KMS-11 (cell line): ENCODE measurements around the gene PABPC1L.

Source experiments
- H2AFZ ChIP-seq: fragments of 200-600 bp; sonication (generic); 2 replicates; pipeline ENCODE4 v1.6.1; 2016; ENCODE audit warnings: antibody characterized with exemption, mixed run types, low read depth
- H3K27ac ChIP-seq: fragments of 200-600 bp; sonication (generic); 2 replicates; pipeline ENCODE4 v1.6.1; 2016; ENCODE audit warnings: mild to moderate bottlenecking, mixed run types
- H3K27me3 ChIP-seq: fragments of 200-600 bp; sonication (generic); 2 replicates; pipeline ENCODE4 v1.6.1; 2017; ENCODE audit warnings: mild to moderate bottlenecking, low read depth, mixed run types, moderate library complexity; ENCODE audit not compliant: insufficient read depth
- H3K36me3 ChIP-seq: fragments of 200-600 bp; sonication (generic); 2 replicates; pipeline ENCODE4 v1.6.1; 2017; ENCODE audit warnings: mild to moderate bottlenecking, mixed run types; ENCODE audit not compliant: insufficient read depth
- H3K4me1 ChIP-seq: fragments of 200-600 bp; sonication (generic); 2 replicates; pipeline ENCODE4 v1.6.1; 2016; ENCODE audit warnings: mild to moderate bottlenecking, low read depth, mixed run types; ENCODE audit not compliant: poor library complexity, severe bottlenecking
- H3K4me2 ChIP-seq: fragments of 200-600 bp; sonication (generic); 2 replicates; pipeline ENCODE4 v1.7.0; 2016; ENCODE audit warnings: mild to moderate bottlenecking, mixed run types
- H3K4me3 ChIP-seq: fragments of 200-600 bp; sonication (generic); IDR thresholded peaks from 2 replicates; pipeline ENCODE4 v1.6.1; 2017; ENCODE audit warnings: low read depth, low read length, mixed read lengths; ENCODE audit not compliant: insufficient read depth
- H3K79me2 ChIP-seq: fragments of 200-600 bp; sonication (generic); 2 replicates; pipeline ENCODE4 v1.6.1; 2016; ENCODE audit warnings: low read depth, mixed run types; ENCODE audit not compliant: insufficient read depth
- H3K9ac ChIP-seq: fragments of 200-600 bp; sonication (generic); 2 replicates; pipeline ENCODE4 v1.6.1; 2016; ENCODE audit warnings: mild to moderate bottlenecking, mixed run types
- H4K20me1 ChIP-seq: fragments of 200-600 bp; sonication (generic); 2 replicates; pipeline ENCODE4 v1.6.1; 2016; ENCODE audit warnings: mild to moderate bottlenecking, mixed run types; ENCODE audit not compliant: insufficient read depth
- CTCF ChIP-seq: fragments of 200-600 bp; sonication (generic); conservative IDR thresholded peaks from 2 replicates; pipeline ENCODE4 v1.6.1; 2017; ENCODE audit warnings: low read depth, mild to moderate bottlenecking, antibody characterized with exemption, low read length, moderate library complexity, mixed read lengths

PABPC1L gene

GRCh38 chr20:44958276-44958675 is 48.4 kb downstream of the PABPC1L start:
- Histone ChIP-seq H3K4me1 (peaks cover 43% of the 10 kb centered on the region), H2AFZ (no peak overlapping the region), H3K27me3 (no peaks in the 10 kb centered on the region), H3K36me3 (peaks cover 18% of the 10 kb centered on the region; the same call in 1 of the 2 replicates), H3K4me3 (no peak overlapping the region), H3K79me2 (peaks cover 42% of the 10 kb centered on the region), H3K27ac (no peak overlapping the region), H3K9ac (no peak overlapping the region), H4K20me1 (no peaks in the 10 kb centered on the region), H3K4me2 (peak overlapping the region; percentile 97)
- no peak for TF ChIP-seq CTCF

DNA sequence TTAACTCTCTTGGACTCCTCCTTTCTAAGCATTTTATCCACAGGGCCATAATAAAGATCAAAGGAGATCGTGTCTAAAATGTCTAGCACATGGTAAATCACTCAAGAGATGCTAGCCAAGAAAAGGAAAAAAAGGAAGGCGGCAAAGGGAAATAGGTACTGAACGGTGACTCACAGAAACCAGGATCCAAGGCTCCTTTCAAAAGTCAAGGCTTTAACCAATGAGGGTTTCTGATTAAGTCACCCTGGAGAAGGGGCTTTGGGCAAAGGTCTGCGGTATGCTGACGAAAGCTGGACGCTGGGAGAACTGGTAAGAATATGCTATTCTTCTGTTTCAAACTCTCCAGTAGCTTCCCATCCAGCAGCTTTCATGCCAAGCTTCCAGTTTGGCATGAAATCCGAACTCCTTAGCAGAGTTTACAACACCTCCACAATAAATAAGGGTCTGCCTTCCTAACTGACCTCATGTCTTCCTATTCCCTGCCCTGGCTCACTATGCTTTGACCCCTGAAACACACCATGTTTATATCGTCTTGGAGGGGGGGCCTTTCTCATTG is 49.3 kb downstream of the PABPC1L start:
- H3K9ac ChIP-seq, result peak overlapping the region; percentile 54; the same call in 1 of the 2 replicates
- peaks cover 12% of the 10 kb centered on the region; the same call in 1 of the 2 replicates for H3K36me3 ChIP-seq
- H4K20me1 ChIP-seq, result no peaks in the 10 kb centered on the region
- no peaks in the 10 kb centered on the region for H3K27me3 ChIP-seq
- no peak for TF ChIP-seq CTCF
- peak overlapping the region; percentile 26 for H3K4me3 ChIP-seq
- no peak overlapping the region for H2AFZ ChIP-seq
- H3K27ac ChIP-seq, result no peak overlapping the region; the same call in 1 of the 2 replicates
- H3K4me1 ChIP-seq, result peaks cover 52% of the 10 kb centered on the region
- peak overlapping the region; percentile 97 for H3K4me2 ChIP-seq
- peaks cover 42% of the 10 kb centered on the region for H3K79me2 ChIP-seq

DNA sequence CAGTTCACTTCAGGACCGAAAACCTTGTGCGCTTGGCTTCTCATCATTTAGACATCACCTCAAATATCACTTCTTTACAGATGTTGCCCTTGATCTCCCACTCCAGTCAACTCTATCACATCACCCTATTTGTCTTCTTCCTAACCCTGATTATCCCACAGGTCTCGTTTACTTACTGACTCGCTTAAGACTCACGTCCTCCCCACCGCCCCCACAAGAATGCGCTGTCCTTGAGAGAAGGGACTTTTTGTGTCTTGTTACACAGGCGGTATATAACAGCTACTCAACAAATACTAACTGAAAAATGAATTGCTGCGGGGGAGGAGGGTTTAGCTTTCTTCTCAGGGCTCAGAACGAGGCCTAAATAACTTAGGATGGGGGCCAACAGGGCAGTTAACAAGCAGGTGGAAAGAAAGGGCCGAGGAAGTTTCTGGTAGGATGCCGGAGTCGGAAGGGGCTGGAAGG is 49.8 kb downstream of the PABPC1L start:
- H3K27ac ChIP-seq, result peak overlapping the region; percentile 51
- H3K36me3 ChIP-seq, result peaks cover 7% of the 10 kb centered on the region; the same call in 1 of the 2 replicates
- 0 out of 2 replicates have a peak overlapping the region, but pooled peaks have one; percentile 80 for H2AFZ ChIP-seq

DNA sequence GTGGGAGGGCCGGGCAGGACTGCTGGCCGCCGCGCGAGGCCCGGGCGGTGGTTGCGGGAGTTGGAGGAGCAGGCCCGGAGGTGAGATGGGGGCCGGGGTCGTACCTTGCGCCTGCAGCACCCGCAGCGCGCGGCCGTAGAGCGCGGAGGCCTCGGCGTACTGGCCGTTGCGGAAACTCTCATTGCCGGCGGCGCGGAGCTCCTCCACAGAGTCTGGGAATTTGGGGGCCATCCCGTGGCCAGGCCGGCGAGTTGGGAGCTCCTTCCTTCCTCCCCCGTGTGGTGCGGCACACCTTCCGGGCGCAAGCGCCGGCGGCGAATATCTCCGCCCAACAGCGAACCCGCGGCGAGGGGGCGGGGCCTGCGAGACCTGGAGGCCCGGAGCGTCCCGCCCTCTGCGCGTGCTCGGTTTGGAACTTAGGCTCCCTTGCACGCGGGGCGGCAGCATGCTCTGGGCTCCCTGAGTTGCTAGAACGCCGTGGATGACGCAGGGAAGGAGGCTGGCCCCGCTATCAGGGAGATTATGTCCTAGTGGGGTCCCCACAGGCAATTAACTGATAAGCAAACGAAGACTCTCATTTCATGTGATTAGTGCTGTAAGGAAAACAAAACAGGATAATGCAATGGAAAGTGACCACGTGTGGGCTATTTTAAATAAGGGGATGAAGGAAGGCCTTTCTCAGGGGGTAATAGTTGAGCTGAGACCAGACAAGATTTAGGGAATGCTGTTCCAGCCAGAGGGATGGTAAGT is 50.4 kb downstream of the PABPC1L start, which contains the start of gene TOMM34:
TOMM34 (minus strand) TSS at position 295 of the 750 bp plus-strand sequence; CDS start at position 231, 64 bp downstream.
- Histone ChIP-seq H2AFZ (peak within 1 kb of the TSS; percentile 80; the same call in 1 of the 2 replicates), H3K27me3 (no peaks in the 10 kb centered on the region), H3K4me3 (peak within 1 kb of the TSS; percentile 26), H3K4me2 (peak within 1 kb of the TSS; percentile 97), H3K27ac (peak within 1 kb of the TSS; percentile 51), H3K4me1 (peaks cover 62% of the 10 kb centered on the region), H3K79me2 (peaks cover 42% of the 10 kb centered on the region), H4K20me1 (no peaks in the 10 kb centered on the region), H3K36me3 (peaks cover 4% of the 10 kb centered on the region; the same call in 1 of the 2 replicates), H3K9ac (peak within 1 kb of the TSS; percentile 54; the same call in 1 of the 2 replicates)
- TF ChIP-seq CTCF, result no peak

More for the DNA sequence above, 49.8 kb downstream of the PABPC1L start:
- peaks cover 57% of the 10 kb centered on the region for H3K4me1 ChIP-seq
- no peaks in the 10 kb centered on the region for H4K20me1 ChIP-seq
- peak overlapping the region; percentile 54; the same call in 1 of the 2 replicates for H3K9ac ChIP-seq
- no peak for TF ChIP-seq CTCF
- peak overlapping the region; percentile 26 for H3K4me3 ChIP-seq
- H3K27me3 ChIP-seq, result no peaks in the 10 kb centered on the region
- H3K4me2 ChIP-seq, result peak overlapping the region; percentile 97
- H3K79me2 ChIP-seq, result peaks cover 42% of the 10 kb centered on the region
